ENCODE data around the gene TSEN15.

The TSEN15 gene

DNA sequence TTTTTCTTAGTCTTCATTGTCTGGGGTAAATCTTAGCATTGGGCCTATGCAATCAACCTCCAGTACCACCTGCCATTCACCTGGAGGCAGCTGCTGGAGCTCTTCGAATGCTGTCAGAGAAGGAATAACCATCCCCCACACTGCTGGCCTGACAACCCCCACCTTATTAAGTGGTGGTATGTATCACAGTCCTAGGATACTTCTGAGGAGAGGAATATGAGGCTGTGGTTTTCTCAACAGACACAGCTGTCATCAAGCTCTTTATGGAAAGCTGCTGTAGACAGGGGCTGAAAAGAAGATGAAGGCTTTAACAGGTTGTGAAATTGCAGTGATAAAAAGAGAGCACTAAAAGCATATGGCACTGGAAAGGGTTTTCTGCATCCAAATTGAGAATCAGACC, 61.7 kb downstream of the TSEN15 start:
- Histone ChIP-seq H3K27ac (ENCODE audit: low read depth, low read length) (no peak overlapping the region), H3K4me3 (ENCODE audit: insufficient read depth, low read length, poor library complexity, severe bottlenecking) (no peak overlapping the region), H4K20me1 (ENCODE audit: low read depth, low read length) (no peaks in the 10 kb centered on the region), H3K9me2 (replicated peaks; ENCODE audit: insufficient read depth, low read length) (no peaks in the 10 kb centered on the region), H3F3A (ENCODE audit: insufficient read depth) (no peaks in the 10 kb centered on the region), H3K36me3 (ENCODE audit: low read length) (no peaks in the 10 kb centered on the region), H2AFZ (ENCODE audit: low read depth, low read length, severe bottlenecking) (no peak overlapping the region), H3K79me2 (ENCODE audit: insufficient read depth, low read length) (no peaks in the 10 kb centered on the region), H3K9ac (ENCODE audit: low read length) (no peak overlapping the region), H3K4me2 (ENCODE audit: low read depth, low read length, poor library complexity, severe bottlenecking) (no peak overlapping the region), H3K9me3 (ENCODE audit: insufficient read depth, low read length) (no peaks in the 10 kb centered on the region), H3K27me3 (ENCODE audit: low read length) (no peaks in the 10 kb centered on the region)
- TF ChIP-seq CTCF (IDR thresholded peaks at IDR 0.05; ENCODE audit: insufficient read depth, low read length, poor library complexity, severe bottlenecking), result no peak
- TF ChIP-seq EZH2phosphoT487 (conservative IDR thresholded peaks at IDR 0.05; ENCODE audit: low read length), result no peak

DNA sequence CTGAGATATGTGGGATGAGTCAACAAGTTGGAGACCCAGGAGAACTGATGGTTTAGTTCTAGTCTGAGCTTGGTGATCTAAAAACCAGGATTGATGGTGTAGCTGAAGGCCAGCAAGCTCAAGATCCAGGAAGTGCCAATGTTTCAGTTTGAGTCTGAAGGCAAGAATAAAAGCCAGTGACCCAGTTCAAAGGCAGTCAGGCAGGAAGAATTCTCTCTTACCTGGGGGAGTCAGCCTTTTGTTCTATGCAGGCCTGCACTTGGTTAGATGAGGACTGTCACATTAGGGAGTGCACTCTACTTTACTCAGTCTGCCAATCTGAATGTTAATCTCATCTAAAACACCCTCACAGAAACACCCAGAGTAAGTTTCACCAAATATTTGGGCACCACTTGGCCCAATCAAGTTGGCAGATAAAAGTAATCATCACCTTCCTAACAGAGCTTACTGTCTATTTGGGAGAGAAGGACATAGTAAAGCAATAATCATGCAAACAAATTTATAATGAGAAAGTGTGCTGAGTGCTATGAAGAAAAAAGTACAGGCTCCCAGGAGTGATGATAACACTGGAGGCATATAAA, 63.4 kb downstream of the TSEN15 start:
- H3K4me2 ChIP-seq (ENCODE audit: low read depth, low read length, poor library complexity, severe bottlenecking), result no peak overlapping the region
- no peaks in the 10 kb centered on the region for H3K36me3 ChIP-seq (ENCODE audit: low read length)
- no peaks in the 10 kb centered on the region for H3K27me3 ChIP-seq (ENCODE audit: low read length)
- H3K9me3 ChIP-seq (ENCODE audit: insufficient read depth, low read length), result no peaks in the 10 kb centered on the region
- H3K9ac ChIP-seq (ENCODE audit: low read length), result no peak overlapping the region
- no peaks in the 10 kb centered on the region for H3F3A ChIP-seq (ENCODE audit: insufficient read depth)
- H3K9me2 ChIP-seq (replicated peaks; ENCODE audit: insufficient read depth, low read length), result no peaks in the 10 kb centered on the region
- TF ChIP-seq EZH2phosphoT487 (conservative IDR thresholded peaks at IDR 0.05; ENCODE audit: low read length) (no peak), CTCF (IDR thresholded peaks at IDR 0.05; ENCODE audit: insufficient read depth, low read length, poor library complexity, severe bottlenecking) (no peak)
- no peaks in the 10 kb centered on the region for H3K79me2 ChIP-seq (ENCODE audit: insufficient read depth, low read length)
- no peak overlapping the region for H3K4me3 ChIP-seq (ENCODE audit: insufficient read depth, low read length, poor library complexity, severe bottlenecking)
- no peak overlapping the region for H2AFZ ChIP-seq (ENCODE audit: low read depth, low read length, severe bottlenecking)
- H3K27ac ChIP-seq (ENCODE audit: low read depth, low read length), result no peak overlapping the region
- H4K20me1 ChIP-seq (ENCODE audit: low read depth, low read length), result no peaks in the 10 kb centered on the region

GRCh38 chr1:184116287-184116686, 64.8 kb downstream of the TSEN15 start:
- H3K4me2 ChIP-seq (ENCODE audit: low read depth, low read length, poor library complexity, severe bottlenecking), result no peak overlapping the region
- no peak overlapping the region for H3K27ac ChIP-seq (ENCODE audit: low read depth, low read length)
- H3K9me3 ChIP-seq (ENCODE audit: insufficient read depth, low read length), result no peaks in the 10 kb centered on the region
- H3K27me3 ChIP-seq (ENCODE audit: low read length), result no peaks in the 10 kb centered on the region
- no peaks in the 10 kb centered on the region for H3K9me2 ChIP-seq (replicated peaks; ENCODE audit: insufficient read depth, low read length)
- H3K36me3 ChIP-seq (ENCODE audit: low read length), result no peaks in the 10 kb centered on the region
- no peak overlapping the region for H3K9ac ChIP-seq (ENCODE audit: low read length)
- no peak overlapping the region for H2AFZ ChIP-seq (ENCODE audit: low read depth, low read length, severe bottlenecking)
- TF ChIP-seq EZH2phosphoT487 (conservative IDR thresholded peaks at IDR 0.05; ENCODE audit: low read length), result no peak
- TF ChIP-seq CTCF (IDR thresholded peaks at IDR 0.05; ENCODE audit: insufficient read depth, low read length, poor library complexity, severe bottlenecking), result no peak
- H4K20me1 ChIP-seq (ENCODE audit: low read depth, low read length), result no peaks in the 10 kb centered on the region
- H3K79me2 ChIP-seq (ENCODE audit: insufficient read depth, low read length), result no peaks in the 10 kb centered on the region
- H3K4me3 ChIP-seq (ENCODE audit: insufficient read depth, low read length, poor library complexity, severe bottlenecking), result no peak overlapping the region
- H3F3A ChIP-seq (ENCODE audit: insufficient read depth), result no peaks in the 10 kb centered on the region

Data from SU-DHL-6 (cell line).